Mammary epithelial cell (primary cell): Measurements from ENCODE around the gene ROCK2.

Source experiments
- EZH2 ChIP-seq: IDR thresholded peaks from 2 replicates; pipeline ENCODE4 v1.6.1; 2012; ENCODE audit warnings: low read length, inconsistent platforms, borderline replicate concordance
- TF ChIP-seq, protein P1 (sequence below), 2 donors: IDR thresholded peaks in 1 of 2; conservative IDR thresholded peaks in 1 of 2; 2 replicates each; pipeline ENCODE4 v1.5.1; 2011 to 2012; ENCODE audit warnings: inconsistent platforms in 2 of 2, low read length in 2 of 2, mild to moderate bottlenecking in 2 of 2, control low read depth in 1 of 2, low read depth in 1 of 2; ENCODE audit not compliant: insufficient read depth in 1 of 2; ENCODE audit errors: extremely low read depth in 1 of 2

DNA sequence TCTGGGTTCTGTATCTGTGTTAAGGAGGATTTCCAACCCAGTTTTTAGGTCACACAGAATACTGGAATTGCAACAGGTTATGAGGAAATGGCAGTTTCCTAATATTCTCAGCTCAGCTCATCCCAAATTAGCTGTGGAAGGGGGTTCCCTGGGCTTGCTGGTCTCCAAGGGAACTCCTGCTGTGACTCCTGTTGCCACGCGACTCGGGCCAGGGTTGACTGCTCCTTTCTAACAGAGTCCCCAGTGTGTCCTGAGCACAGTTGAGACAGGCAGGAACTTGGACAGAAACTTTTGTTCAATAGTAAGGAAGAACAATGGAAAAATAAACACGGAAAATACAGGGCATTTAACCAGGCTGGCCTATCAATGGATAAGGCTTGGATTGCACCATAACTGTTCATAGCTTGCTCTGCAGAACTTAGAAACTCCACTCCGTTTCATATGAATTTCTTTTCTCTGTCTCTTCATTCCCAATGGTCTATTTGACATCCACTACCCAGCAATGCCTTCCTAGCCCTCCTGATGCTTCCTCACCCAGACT lies 3.8 kb upstream of the ROCK2 start:
- TF ChIP-seq EZH2: no peak
- TF ChIP-seq, protein P1, sequence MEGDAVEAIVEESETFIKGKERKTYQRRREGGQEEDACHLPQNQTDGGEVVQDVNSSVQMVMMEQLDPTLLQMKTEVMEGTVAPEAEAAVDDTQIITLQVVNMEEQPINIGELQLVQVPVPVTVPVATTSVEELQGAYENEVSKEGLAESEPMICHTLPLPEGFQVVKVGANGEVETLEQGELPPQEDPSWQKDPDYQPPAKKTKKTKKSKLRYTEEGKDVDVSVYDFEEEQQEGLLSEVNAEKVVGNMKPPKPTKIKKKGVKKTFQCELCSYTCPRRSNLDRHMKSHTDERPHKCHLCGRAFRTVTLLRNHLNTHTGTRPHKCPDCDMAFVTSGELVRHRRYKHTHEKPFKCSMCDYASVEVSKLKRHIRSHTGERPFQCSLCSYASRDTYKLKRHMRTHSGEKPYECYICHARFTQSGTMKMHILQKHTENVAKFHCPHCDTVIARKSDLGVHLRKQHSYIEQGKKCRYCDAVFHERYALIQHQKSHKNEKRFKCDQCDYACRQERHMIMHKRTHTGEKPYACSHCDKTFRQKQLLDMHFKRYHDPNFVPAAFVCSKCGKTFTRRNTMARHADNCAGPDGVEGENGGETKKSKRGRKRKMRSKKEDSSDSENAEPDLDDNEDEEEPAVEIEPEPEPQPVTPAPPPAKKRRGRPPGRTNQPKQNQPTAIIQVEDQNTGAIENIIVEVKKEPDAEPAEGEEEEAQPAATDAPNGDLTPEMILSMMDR (conservative IDR thresholded peaks at IDR 0.05 in 1 of 2, IDR thresholded peaks at IDR 0.05 in 1 of 2; ENCODE audit: extremely low read depth in 1 of 2, insufficient read depth in 1 of 2, low read depth in 1 of 2, low read length in 2 of 2): no peak
